Endothelial cell of umbilical vein (primary cell): ENCODE data around the gene GPR176. TPM values are rescaled to one million over a fixed set of nuclear protein-coding genes. Genes with fewer than 3 reads are reported as not detected.

Experiments used
- BruUV-seq: library from RNA; stranded (reverse); fragments of 400-500 nt; replicated peaks from 2 replicates; lab custom pipeline; 2021; lab: Mats Ljungman, UMichigan
- CTCF ChIA-PET: fragments of 300-600, 350-600 bp; sonication (Branson Sonifier 250); formaldehyde crosslinking; loops from one replicate; lab custom pipeline; 2021; ENCODE audit warnings: antibody characterized with exemption, inconsistent platforms; lab: Charles Lee
- POLR2A ChIA-PET: fragments of 300-600, 350-600 bp; sonication (Branson Sonifier 250); formaldehyde crosslinking; loops from one replicate; lab custom pipeline; 2021; ENCODE audit warnings: antibody characterized with exemption, inconsistent platforms; lab: Charles Lee
- DNase-seq: peaks from one replicate; pipeline ENCODE4 v3.0.0-alpha.2; 2011; ENCODE audit warnings: low read depth, low spot score
- FAIRE-seq: peaks from 2 replicates; lab custom pipeline; 2011; peaks lifted over from hg19 to GRCh38; lab: Jason Lieb, UNC
- H2AFZ ChIP-seq: 2 replicates; pipeline ENCODE4 v1.6.0; 2012; ENCODE audit warnings: low read depth, low read length, control low read depth, inconsistent platforms
- H3K27ac ChIP-seq: 2 replicates; pipeline ENCODE4 v1.5.1; 2011; ENCODE audit warnings: low read depth, mild to moderate bottlenecking, control low read depth, low read length, moderate library complexity; ENCODE audit not compliant: insufficient read depth
- H3K27me3 ChIP-seq, 2 experiments: 2 replicates each; pipeline versions ENCODE4 v1.6.0 to v1.6.1; 2011; ENCODE audit warnings: low read length in 2 of 2, mixed read lengths in 1 of 2; ENCODE audit not compliant: control insufficient read depth in 2 of 2, insufficient read depth in 2 of 2
- H3K36me3 ChIP-seq, 2 experiments: 2 replicates in 1 of 2; 3 replicates in 1 of 2; pipeline ENCODE4 v1.5.1; 2011; ENCODE audit warnings: low read length in 2 of 2, mild to moderate bottlenecking in 1 of 2, moderate library complexity in 1 of 2; ENCODE audit not compliant: control insufficient read depth in 2 of 2, insufficient read depth in 2 of 2; ENCODE audit errors: extremely low read depth in 1 of 2
- H3K4me1 ChIP-seq: 3 replicates; pipeline ENCODE4 v1.5.1; 2011; ENCODE audit warnings: mild to moderate bottlenecking, low read length; ENCODE audit not compliant: control insufficient read depth, insufficient read depth; ENCODE audit errors: extremely low read depth
- H3K4me2 ChIP-seq: 2 replicates; pipeline ENCODE4 v1.6.1; 2011; ENCODE audit warnings: low read length, control low read depth, mixed read lengths; ENCODE audit not compliant: insufficient read depth
- H3K4me3 ChIP-seq, 3 experiments: fragments of 200-600 bp in 1 of 3; sonication (generic), shearing (Covaris generic) in 1 of 3; replicated peaks in 1 of 3; 2 replicates each; pipeline ENCODE4 v1.5.1; 2011 to 2016; ENCODE audit warnings: control low read depth in 3 of 3, low read length in 3 of 3, mild to moderate bottlenecking in 2 of 3, inconsistent platforms in 1 of 3, low read depth in 1 of 3, moderate library complexity in 1 of 3; ENCODE audit not compliant: insufficient read depth in 1 of 3
- H3K79me2 ChIP-seq: 2 replicates; pipeline ENCODE4 v1.6.0; 2012; ENCODE audit warnings: low read length, inconsistent platforms; ENCODE audit not compliant: control insufficient read depth, insufficient read depth
- H3K9ac ChIP-seq: replicated peaks from 2 replicates; pipeline ENCODE3; 2011; ENCODE audit warnings: low read length, control low read depth; ENCODE audit not compliant: insufficient read depth; ENCODE audit errors: extremely low read depth
- H3K9me1 ChIP-seq: replicated peaks from 3 replicates; pipeline ENCODE4 v1.6.0; 2011; ENCODE audit warnings: mild to moderate bottlenecking, low read length; ENCODE audit not compliant: control insufficient read depth, insufficient read depth; ENCODE audit errors: extremely low read depth
- H3K9me3 ChIP-seq: replicated peaks from 2 replicates; pipeline ENCODE4 v1.5.1; 2012; ENCODE audit warnings: low read length, inconsistent platforms; ENCODE audit not compliant: control insufficient read depth, insufficient read depth
- H4K20me1 ChIP-seq: replicated peaks from 2 replicates; pipeline ENCODE3; 2011; ENCODE audit warnings: mild to moderate bottlenecking, low read length; ENCODE audit not compliant: control insufficient read depth, insufficient read depth; ENCODE audit errors: extremely low read depth
- CTCF ChIP-seq, 2 donors: IDR thresholded peaks; 1 replicate in 1 of 2; 2 replicates in 1 of 2; pipeline ENCODE4 v1.5.1; 2011; ENCODE audit warnings: low read length in 2 of 2, mild to moderate bottlenecking in 2 of 2, moderate library complexity in 2 of 2, control low read depth in 1 of 2, inconsistent platforms in 1 of 2, low read depth in 1 of 2; ENCODE audit not compliant: insufficient read depth in 1 of 2; ENCODE audit errors: extremely low read depth in 1 of 2
- FOS ChIP-seq: IDR thresholded peaks from 2 replicates; pipeline ENCODE4 v1.6.1; 2011; ENCODE audit warnings: mild to moderate bottlenecking, low read length, moderate library complexity, borderline replicate concordance; ENCODE audit not compliant: insufficient read depth
- GATA2 ChIP-seq: IDR thresholded peaks from 2 replicates; pipeline ENCODE4 v1.7.0; 2011; ENCODE audit warnings: low read depth, mild to moderate bottlenecking, moderate library complexity, mixed read lengths, low read length; ENCODE audit not compliant: insufficient read length, insufficient read depth
- MAX ChIP-seq: IDR thresholded peaks from 2 replicates; pipeline ENCODE4 v1.6.1; 2011; ENCODE audit not compliant: insufficient read depth, insufficient read length
- MYC ChIP-seq: IDR thresholded peaks from one replicate; pipeline ENCODE4 v1.6.1; 2011; ENCODE audit warnings: mild to moderate bottlenecking, low read depth, low read length
- POLR2A ChIP-seq: IDR thresholded peaks from 2 replicates; pipeline ENCODE4 v1.6.1; 2012; ENCODE audit warnings: low read depth, mild to moderate bottlenecking, control low read depth, low read length
- POLR2AphosphoS5 ChIP-seq: IDR thresholded peaks from 2 replicates; pipeline ENCODE4 v1.6.1; 2012; ENCODE audit warnings: low read depth, mild to moderate bottlenecking, control low read depth, low read length, moderate library complexity; ENCODE audit not compliant: insufficient read depth
- dilution Hi-C: fragments of 300-500 bp; cut with MboI; formaldehyde crosslinking; loops from one replicate; pipeline ENCODE4 v1.15.0; 2019; ENCODE audit warnings: low sequenced_read_pairs; ENCODE audit not compliant: extremely low pct_ligation_motif_present
- intact Hi-C: fragments of 100-400 bp; cut with micrococcal nuclease; formaldehyde crosslinking; loops from one replicate; pipeline ENCODE4 v1.10.0; 2022
- polyA plus RNA-seq, 4 experiments: library from polyadenylated mRNA; depleted of rRNA in 3 of 4; stranded (reverse) in 3 of 4; unstranded in 1 of 4; fragments of >200 nt; gene quantifications; 2 replicates each; pipeline versions ENCODE4 v1.2.1 to v1.2.3, GENCODE V29; 2011 to 2012; ENCODE audit warnings: missing spikeins in 1 of 4
- total RNA-seq: library from RNA; stranded (reverse); gene quantifications from 2 replicates; pipeline ENCODE4 v1.2.3, GENCODE V29; 2021

The GPR176 gene
- total and polyA plus RNA-seq, 2 donors (not counting 3 experiments of a cell fraction or from before 2014, with no cell fraction given), result 35.3 to 68.7 TPM

- Histone ChIP-seq H3K27ac (peak overlapping the region; percentile 82), H2AFZ (peak overlapping the region; percentile 95), H3K4me1 (peaks cover 21% of the 10 kb centered on the region), H4K20me1 (no peaks in the 10 kb centered on the region), H3K9me1 (no peaks in the 10 kb centered on the region), H3K4me2 (peak overlapping the region; percentile 99), H3K9me3 (no peaks in the 10 kb centered on the region), H3K4me3 (peak overlapping the region; percentile 77 to 93 (median 79)), H3K27me3 (no peaks in the 10 kb centered on the region), H3K9ac (peak overlapping the region; percentile 95), H3K36me3 (no peaks in the 10 kb centered on the region), H3K79me2 (peaks cover 28% of the 10 kb centered on the region)
- ChIA-PET CTCF (interaction anchor here (1.3 to 4.1 kb wide), 6 partner anchors 11 to 117 kb away, joined by 3 to 31 read pairs (median 6); partner anchors contain the start of gene EIF2AK4), POLR2A (interaction anchor here (1.0 to 4.2 kb wide), 4 partner anchors 13 to 55 kb away, joined by 3 to 21 read pairs (median 5); partner anchors contain the start of gene EIF2AK4)
- BruUV-seq, result no TSS peak
- TF ChIP-seq MAX (peak; percentile 80), GATA2 (no peak), CTCF (IDR thresholded peaks at IDR 0.05; ENCODE audit: extremely low read depth in 1 of 2, insufficient read depth in 1 of 2, low read depth in 1 of 2, low read length in 2 of 2) (peak in 1 of 2 donors; percentile 5), MYC (peak; percentile 75), POLR2A (peak; percentile 73), FOS (no peak), POLR2AphosphoS5 (peak; percentile 92)
- DNase-seq (peak; percentile 83), FAIRE-seq (peak; percentile 72)
- intact Hi-C loops, result loop anchor here (1.0 to 10.0 kb wide), 3 partner anchors 14 to 296 kb away; partner anchors contain the start of gene EIF2AK4
- dilution Hi-C loops, result no loop called here
Measured at GRCh38 chr15:39920510-39921273, 626 bp upstream of the GPR176 start.
